ENCODE measurements around the gene CDS2. TPM values are rescaled to one million over a fixed set of nuclear protein-coding genes. Genes with fewer than 3 reads are reported as not detected.
"Not testable (repeated sequence)": the region's sequence is repeated elsewhere in the genome, so short reads cannot be mapped to it uniquely, and the experiment has no call there.

CDS2 gene
- total and polyA plus RNA-seq, 8 donors, result 2.1 to 88.1 (median 14.7) TPM

DNA sequence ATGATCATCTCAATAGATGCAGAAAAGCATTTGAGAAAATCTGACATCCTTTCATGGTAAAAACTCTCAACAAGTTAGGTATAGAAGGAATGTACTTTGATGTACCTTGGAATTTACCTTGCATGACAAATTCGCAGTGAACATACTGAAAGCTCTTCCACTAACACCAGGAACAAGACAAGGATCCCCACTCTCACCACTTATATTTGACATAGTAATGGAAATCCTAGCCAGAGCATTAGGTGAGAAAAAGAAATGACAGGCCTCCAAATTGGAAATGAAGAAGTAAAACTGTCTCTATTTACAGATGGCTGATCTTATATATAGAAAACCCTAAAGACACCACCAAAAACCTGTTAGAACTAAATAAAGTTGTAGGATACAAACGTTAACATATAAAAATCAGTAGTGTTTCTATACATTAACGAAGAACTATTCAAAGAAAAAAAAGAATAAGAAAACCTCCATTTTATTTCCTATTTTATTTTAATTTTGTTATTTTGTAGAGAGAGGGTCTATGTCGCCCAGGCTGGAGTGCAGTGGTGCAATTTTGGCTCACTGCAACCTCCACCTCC, 34.0 kb upstream of the CDS2 start:
- H3K36me3 ChIP-seq, result peaks cover 3 to 33% (median 29%) of the 10 kb centered on the region in 4 donors
- DNase-seq, result no peak
- no peak for TF ChIP-seq EP300 (IDR thresholded peaks at IDR 0.05)
- TF ChIP-seq, protein P1, sequence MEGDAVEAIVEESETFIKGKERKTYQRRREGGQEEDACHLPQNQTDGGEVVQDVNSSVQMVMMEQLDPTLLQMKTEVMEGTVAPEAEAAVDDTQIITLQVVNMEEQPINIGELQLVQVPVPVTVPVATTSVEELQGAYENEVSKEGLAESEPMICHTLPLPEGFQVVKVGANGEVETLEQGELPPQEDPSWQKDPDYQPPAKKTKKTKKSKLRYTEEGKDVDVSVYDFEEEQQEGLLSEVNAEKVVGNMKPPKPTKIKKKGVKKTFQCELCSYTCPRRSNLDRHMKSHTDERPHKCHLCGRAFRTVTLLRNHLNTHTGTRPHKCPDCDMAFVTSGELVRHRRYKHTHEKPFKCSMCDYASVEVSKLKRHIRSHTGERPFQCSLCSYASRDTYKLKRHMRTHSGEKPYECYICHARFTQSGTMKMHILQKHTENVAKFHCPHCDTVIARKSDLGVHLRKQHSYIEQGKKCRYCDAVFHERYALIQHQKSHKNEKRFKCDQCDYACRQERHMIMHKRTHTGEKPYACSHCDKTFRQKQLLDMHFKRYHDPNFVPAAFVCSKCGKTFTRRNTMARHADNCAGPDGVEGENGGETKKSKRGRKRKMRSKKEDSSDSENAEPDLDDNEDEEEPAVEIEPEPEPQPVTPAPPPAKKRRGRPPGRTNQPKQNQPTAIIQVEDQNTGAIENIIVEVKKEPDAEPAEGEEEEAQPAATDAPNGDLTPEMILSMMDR (IDR thresholded peaks at IDR 0.05), result no peak
- no peak for TF ChIP-seq POLR2AphosphoS5 (IDR thresholded peaks at IDR 0.05)
- TF ChIP-seq POLR2A (IDR thresholded peaks at IDR 0.05), result no peak
- WGBS, 5 donors, result 69 to 93% (median 79%) methylated on average over 4 of the region's 4 CpGs
- H3K9me3 ChIP-seq, result no peaks in the 10 kb centered on the region
- intact Hi-C loops (cut with DNase I; ENCODE audit: low total_unique reads), result no loop called here
- H3K27me3 ChIP-seq, result no peaks in the 10 kb centered on the region
- no peak overlapping the region for H3K4me3 ChIP-seq
- H3K4me1 ChIP-seq, result no peaks in the 10 kb centered on the region
- no peak overlapping the region for H3K27ac ChIP-seq

DNA sequence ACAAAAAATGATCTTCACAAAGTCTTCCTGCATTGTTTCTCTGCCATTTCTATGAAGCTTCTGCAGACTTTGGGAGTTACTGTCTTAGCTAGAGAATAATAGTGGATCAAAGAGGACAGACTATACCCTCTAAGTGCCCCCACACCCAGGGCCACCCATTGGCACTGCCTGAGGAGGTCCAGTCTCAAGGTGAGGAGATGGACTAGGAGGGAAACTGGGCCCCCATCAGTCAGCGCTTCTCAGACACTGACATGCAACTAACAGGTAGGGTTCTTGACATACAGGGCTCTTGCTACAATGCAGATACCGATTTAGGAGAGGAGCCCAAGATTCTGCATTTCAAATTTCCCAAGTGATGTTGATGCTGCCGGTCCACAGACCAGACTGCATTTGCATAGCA, 31.4 kb upstream of the CDS2 start:
- TF ChIP-seq EP300 (IDR thresholded peaks at IDR 0.05) (no peak), POLR2A (IDR thresholded peaks at IDR 0.05) (no peak), POLR2AphosphoS5 (IDR thresholded peaks at IDR 0.05) (no peak)
- TF ChIP-seq, protein P1 (IDR thresholded peaks at IDR 0.05), result no peak
- no peak overlapping the region for H3K27ac ChIP-seq
- intact Hi-C loops (cut with DNase I; ENCODE audit: low total_unique reads), result loop anchor here (5.0 kb wide), 1 partner anchor 328 kb away; no protein-coding TSS in a partner anchor
- H3K9me3 ChIP-seq, result no peaks in the 10 kb centered on the region
- no peak for DNase-seq
- peaks cover 12 to 59% (median 54%) of the 10 kb centered on the region in 4 donors for H3K36me3 ChIP-seq
- no peaks in the 10 kb centered on the region for H3K27me3 ChIP-seq
- peaks cover 0 to 2% (median 0%) of the 10 kb centered on the region in 4 donors for H3K4me1 ChIP-seq
- no peak overlapping the region for H3K4me3 ChIP-seq
- WGBS, 5 donors, result 86 to 95% (median 92%) methylated on average over 3 of the region's 3 CpGs

DNA sequence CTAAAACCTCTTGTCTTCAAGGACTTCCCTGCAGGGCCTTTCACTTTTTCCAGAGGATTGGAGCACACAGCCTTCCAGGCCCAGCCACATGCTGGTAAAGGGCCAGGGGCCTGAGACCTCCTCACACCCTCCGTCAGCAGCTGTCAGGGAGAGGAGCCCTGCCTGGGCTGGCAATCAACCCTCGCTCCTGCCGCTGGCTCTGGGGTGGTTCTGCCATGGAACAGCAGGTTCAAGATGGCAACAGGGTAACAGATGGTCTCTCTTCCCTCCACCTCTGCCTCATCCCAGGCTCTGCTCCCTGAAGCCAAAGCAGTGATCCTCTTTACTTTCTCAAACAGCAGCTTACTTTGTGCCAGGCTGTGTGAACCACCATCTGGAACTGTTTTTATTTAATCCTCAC, 30.9 kb upstream of the CDS2 start:
- H3K27me3 ChIP-seq, result no peaks in the 10 kb centered on the region
- no peak overlapping the region for H3K4me3 ChIP-seq
- no peak overlapping the region for H3K27ac ChIP-seq
- peaks cover 14 to 63% (median 56%) of the 10 kb centered on the region in 4 donors for H3K36me3 ChIP-seq
- TF ChIP-seq, protein P1 (IDR thresholded peaks at IDR 0.05), result no peak
- TF ChIP-seq POLR2AphosphoS5 (IDR thresholded peaks at IDR 0.05) (no peak), POLR2A (IDR thresholded peaks at IDR 0.05) (no peak), EP300 (IDR thresholded peaks at IDR 0.05) (no peak)
- 89 to 100% (median 93%) methylated on average over 3 of the region's 3 CpGs for WGBS, 5 donors
- intact Hi-C loops (cut with DNase I; ENCODE audit: low total_unique reads), result loop anchor here (5.0 kb wide), 1 partner anchor 329 kb away; no protein-coding TSS in a partner anchor
- H3K4me1 ChIP-seq, result peaks cover 0 to 6% (median 0%) of the 10 kb centered on the region in 4 donors
- no peaks in the 10 kb centered on the region for H3K9me3 ChIP-seq
- no peak for DNase-seq

DNA sequence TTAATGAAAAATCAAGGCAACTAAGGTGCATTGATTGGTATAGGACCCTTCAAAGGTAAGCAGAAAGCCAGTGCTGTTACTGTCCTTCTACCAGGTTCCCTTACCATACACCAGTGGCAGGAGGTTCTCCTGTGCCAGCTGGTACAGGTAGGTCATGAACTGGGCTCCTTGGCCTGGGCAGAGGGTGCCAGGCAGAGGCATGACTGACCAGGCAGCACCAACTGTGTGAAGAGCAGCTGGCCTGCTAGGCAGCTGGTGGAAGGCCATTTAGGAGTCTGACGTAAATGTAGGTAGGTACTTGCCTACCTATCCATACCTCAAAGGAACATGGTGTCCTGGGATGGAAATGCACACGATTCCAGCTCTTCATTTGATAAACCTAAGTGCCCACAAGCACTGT, 30.3 kb upstream of the CDS2 start:
- intact Hi-C loops (cut with DNase I; ENCODE audit: low total_unique reads), result loop anchor here (5.0 kb wide), 1 partner anchor 329 kb away; no protein-coding TSS in a partner anchor
- H3K4me1 ChIP-seq, result peaks cover 0 to 10% (median 0%) of the 10 kb centered on the region in 4 donors
- H3K4me3 ChIP-seq, result no peak overlapping the region
- no peak for DNase-seq
- H3K9me3 ChIP-seq, result no peaks in the 10 kb centered on the region
- TF ChIP-seq, protein P1 (IDR thresholded peaks at IDR 0.05), result no peak
- TF ChIP-seq POLR2AphosphoS5 (IDR thresholded peaks at IDR 0.05) (no peak), POLR2A (IDR thresholded peaks at IDR 0.05) (no peak), EP300 (IDR thresholded peaks at IDR 0.05) (no peak)
- no peaks in the 10 kb centered on the region for H3K27me3 ChIP-seq
- H3K27ac ChIP-seq, result no peak overlapping the region
- peaks cover 14 to 69% (median 60%) of the 10 kb centered on the region in 4 donors for H3K36me3 ChIP-seq
- WGBS, 5 donors, result 83 to 97% (median 86%) methylated on average over 2 of the region's 2 CpGs

DNA sequence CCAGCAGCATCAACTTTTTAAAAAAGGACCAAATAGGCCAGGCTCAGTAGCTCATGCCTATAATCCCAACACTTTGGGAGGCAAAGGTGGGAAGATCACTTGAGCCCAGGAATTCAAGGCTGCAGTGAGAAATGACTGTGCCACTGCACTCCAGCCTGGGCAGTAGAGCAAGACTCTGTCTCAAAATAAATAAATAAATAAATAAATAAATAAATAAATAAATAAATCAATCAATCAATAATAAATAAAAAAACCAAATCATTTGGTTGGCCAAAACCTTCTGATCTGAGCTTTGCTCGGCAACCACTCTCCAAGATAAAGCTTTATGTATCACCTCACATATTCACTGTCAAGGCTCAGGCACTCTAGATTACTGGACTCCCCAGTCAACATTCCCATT, 27.8 kb upstream of the CDS2 start:
- peaks cover 27 to 87% (median 77%) of the 10 kb centered on the region in 4 donors for H3K36me3 ChIP-seq
- WGBS, 5 donors, result 84 to 96% (median 93%) methylated on average over 1 of the region's 1 CpG
- not testable (repeated sequence) for H3K9me3 ChIP-seq, H3K27ac ChIP-seq, H3K27me3 ChIP-seq, H3K4me3 ChIP-seq, DNase-seq
- intact Hi-C loops (cut with DNase I; ENCODE audit: low total_unique reads), result loop anchor here (5.0 kb wide), 1 partner anchor 332 kb away; no protein-coding TSS in a partner anchor
- peaks cover 0 to 10% (median 0%) of the 10 kb centered on the region in 4 donors for H3K4me1 ChIP-seq

DNA sequence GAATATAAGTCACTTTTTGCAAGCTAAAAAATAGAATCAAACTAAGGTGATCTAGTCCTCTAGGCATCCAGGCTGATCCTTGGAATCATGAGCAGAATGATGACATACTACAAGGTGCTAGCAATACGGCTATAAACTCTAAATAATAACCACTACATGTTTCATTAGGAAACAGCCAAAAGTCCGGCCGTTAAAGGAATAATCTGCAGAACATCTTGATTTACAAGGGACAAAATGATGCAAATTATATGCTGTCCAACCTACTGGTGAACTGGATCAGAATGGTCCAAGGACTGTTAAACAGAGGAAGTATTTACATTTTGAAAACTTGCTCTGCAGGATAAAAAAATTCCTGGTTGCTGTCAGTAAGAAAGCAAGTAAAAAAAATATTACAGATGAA, 26.9 kb upstream of the CDS2 start:
- Histone ChIP-seq H3K36me3 (peaks cover 36 to 96% (median 86%) of the 10 kb centered on the region in 4 donors), H3K4me1 (peaks cover 0 to 10% (median 0%) of the 10 kb centered on the region in 4 donors)
- not testable (repeated sequence) for H3K9me3 ChIP-seq, H3K4me3 ChIP-seq, DNase-seq, H3K27me3 ChIP-seq, H3K27ac ChIP-seq
- intact Hi-C loops (cut with DNase I; ENCODE audit: low total_unique reads), result loop anchor here (5.0 kb wide), 1 partner anchor 333 kb away; no protein-coding TSS in a partner anchor
- WGBS, 5 donors, result 92 to 97% (median 94%) methylated on average over 3 of the region's 3 CpGs

Data from stomach (tissue), 9 donors.